NCI-H1436 (cell line): ENCODE results near the gene WDPCP.
"Not testable (repeated sequence)": the region's sequence is repeated elsewhere in the genome, so short reads cannot be mapped to it uniquely, and the experiment has no call there.

Experiments used
- DNase-seq: peaks from one replicate; lab custom pipeline; 2025; lab: John Stamatoyannopoulos, UW

WDPCP gene

DNA sequence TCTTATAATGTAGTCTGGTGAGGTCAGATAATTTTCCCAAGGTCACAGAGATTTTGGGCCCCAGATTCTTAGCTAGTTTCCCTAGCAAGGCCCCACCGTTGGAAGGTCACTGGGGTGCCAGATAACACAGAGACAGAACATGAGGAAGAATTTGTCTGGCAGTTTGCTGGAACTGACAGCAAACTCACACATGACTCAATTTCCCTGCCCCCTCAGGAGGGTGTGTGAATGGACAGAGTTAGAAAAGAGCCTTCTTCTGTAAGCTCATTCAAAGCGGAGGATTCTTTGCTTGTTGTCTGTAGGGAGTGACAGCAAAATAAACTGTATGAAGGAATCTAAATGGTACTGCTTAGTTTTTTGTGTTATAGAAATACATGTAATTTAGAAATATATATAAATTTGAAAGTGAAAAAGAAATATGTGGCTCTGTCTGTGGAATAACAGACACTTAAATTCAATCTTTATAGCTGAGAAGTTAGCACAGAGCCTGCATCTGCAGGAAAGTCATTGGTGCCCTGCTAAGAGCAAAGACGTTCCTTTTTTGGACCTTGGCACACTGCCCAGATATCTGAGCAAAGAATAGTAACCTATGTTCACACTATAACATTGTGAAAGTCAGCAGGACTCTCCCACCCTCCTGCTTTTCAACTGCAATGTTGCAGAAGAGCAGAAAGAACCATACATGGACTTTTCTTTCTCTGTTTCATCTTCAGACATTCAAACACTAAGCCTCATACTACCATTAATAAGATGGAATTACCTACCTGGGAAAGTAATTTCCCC, 2.5 kb upstream of the WDPCP start:
- no peak for DNase-seq

DNA sequence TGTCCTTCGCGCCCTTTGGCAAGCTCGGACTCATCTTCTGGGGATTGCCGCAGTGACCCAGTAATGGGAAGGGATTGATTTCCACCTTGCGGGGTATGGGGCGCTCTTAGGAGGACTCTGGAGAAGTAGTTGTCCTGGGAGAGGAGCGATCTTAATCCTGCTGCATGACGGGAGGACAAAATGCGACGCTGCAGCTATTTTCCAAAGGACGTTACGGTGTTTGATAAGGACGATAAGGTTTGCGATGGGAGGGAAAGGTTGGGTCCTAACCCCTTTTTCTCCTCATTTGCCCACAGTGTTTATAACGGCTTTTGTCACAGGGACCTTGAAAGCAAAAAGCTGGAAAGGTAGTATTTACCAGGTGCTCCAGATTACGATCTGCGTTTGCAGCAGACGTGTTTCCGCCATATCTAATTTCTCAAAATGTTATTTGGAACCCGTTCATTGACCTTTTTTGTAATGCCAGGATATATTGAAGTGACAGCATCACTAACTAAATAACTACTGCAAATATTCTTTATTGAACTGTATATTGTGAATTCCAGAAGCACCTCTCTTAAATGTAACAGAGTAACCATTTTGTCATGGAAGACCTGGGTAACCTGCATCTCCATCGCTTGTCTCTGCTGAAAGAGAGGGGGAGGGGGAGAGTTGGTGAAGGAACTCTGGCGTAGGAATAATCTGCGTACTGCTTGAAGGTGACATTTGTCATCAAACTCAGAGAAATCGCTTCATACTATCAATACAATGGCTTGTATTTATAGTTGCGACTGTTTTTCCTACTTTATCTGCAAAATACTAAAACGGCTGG, 1.1 kb upstream of the WDPCP start:
- DNase-seq = no peak

DNA sequence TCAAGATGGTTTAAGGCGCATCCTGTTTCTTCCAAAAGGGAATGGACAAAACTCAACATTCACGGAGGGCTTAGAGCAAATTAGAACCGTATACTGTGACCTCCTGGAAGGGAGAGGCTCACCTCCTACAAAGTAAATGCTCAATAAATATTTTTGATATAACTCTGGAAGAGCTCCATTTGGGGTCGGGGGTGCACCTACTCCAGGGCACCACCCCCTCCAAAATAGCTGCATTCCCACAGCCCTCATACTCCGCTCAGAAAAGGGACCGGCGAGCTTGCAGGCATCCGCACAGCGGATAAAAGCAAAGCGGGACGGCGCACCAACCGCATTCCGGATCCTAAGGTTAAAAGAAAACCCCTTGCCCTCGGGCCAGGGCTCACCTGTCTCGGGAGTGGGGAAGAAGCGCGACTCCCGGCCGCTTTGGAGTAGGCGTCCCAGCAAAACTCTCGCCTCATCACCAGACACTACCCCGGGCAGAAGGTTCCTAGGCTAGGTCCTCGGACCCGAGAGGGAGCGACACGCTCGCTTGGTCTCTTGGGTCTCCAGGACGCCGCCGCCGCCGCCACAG, 378 bp downstream of the WDPCP start:
- no peak for DNase-seq

DNA sequence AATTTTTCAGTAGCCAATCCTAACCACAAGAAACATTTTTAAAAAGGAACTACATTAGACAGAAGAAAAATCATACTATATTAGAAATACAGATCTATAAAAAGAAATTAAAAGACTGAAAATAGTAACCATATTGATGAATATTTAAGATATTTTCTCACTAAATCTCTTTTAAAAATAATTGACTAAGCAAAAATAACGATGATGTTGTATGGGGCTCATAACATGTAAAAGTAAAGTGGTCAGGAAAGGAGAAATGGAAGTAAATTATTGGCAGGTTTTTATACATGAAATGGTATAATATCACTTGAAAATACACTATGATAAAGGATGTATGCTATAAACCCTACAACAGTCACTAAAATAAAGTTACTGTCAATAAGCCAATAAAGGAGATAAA, 5.4 kb downstream of the WDPCP start:
- no peak for DNase-seq

DNA sequence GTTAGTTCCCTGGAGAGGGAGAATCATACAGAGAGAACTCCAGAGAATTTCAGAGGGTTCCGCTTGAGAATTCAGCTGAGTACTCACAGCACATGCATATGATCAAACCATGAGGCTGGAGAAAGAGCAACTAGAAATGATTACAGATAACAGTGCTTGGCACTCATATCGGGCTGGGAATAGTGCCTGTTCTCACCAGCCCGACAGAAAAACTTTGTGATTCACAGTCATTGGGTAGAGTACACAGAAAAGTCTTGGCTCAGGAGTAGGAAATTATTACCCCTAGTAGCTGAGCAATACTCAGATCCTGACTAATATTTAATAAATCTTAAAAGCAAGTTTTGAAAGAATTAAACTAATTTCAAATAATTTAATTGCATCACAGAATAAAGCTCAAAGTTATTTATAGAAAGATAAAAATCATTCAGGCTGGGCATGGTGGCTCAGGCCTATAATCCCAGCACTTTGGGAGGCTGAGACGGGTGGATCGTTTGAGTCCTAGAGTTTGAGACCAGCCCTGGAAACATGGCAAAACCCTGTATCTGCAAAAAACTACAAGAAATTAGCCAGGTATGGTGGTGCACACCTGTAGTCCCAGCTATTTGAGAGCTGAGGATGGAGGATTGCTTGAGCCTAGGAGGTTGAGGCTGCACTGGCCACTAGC, 6.8 kb downstream of the WDPCP start:
- no peak for DNase-seq

DNA sequence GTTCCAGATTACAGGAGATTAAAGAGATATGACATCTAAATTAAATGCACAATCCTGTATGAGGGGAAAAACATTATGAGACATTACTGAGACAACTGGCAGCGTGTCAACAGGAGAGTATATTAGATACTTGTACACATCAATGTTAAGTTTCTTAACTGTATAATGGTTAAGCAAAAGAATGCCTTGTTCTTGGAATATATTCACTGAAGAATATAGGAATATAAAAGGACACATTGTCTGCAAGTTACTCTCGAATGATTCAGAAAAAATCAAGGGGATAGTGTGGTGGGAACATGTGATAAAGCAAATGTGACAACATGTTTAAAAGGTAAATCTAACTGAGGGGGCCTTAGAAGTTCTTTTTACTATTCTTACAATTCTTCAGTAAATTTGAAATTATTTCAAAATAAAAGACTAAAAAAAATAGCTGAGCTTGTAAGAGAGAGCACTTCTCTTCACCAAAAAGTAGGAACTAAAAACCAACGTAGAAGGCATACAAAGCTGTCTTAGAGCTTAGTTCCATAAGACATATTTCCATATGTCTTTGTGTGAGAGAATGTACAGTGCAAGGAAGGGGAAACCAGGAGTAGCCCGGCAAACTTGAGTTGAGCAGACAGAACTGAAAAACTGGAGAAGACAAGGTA, 7.5 kb downstream of the WDPCP start:
- DNase-seq = no peak

DNA sequence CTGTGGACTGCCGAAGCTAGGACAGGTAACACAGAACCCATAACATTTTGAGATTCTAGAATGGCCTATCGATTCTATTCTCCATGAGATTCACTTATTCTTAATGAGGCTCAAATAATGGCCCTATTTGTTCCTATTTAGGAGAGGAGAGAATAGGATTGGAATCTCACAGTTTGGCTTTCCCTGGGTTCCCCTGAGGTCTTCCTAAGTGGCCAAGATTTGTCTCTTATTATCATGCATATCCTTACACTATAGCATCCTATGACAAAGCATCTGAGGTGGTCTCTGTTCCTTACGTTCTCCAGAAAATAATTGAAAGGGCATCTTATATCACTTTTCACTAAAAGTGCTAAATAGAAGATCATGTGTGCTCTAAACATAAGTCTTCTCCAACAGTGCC, 9.5 kb downstream of the WDPCP start:
- no peak for DNase-seq

DNA sequence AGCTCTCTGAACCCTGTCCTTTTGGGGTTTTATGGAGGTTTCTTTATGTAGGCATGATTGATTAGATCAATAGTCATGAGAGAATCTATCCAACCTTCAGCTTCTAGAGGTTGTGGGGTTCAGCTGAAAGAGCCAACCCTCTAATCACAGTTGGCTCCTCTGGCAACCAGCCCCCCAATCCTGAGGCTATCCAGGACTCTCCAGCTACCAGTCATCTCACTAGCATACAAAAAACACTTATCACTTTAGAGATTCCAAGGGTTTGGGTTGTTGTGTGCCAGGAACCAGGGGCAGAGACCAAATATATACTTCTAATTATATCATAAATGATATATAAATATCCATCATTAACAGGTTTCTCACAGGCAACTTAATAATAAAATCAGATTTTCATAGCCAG, 11.7 kb downstream of the WDPCP start:
- no peak for DNase-seq

DNA sequence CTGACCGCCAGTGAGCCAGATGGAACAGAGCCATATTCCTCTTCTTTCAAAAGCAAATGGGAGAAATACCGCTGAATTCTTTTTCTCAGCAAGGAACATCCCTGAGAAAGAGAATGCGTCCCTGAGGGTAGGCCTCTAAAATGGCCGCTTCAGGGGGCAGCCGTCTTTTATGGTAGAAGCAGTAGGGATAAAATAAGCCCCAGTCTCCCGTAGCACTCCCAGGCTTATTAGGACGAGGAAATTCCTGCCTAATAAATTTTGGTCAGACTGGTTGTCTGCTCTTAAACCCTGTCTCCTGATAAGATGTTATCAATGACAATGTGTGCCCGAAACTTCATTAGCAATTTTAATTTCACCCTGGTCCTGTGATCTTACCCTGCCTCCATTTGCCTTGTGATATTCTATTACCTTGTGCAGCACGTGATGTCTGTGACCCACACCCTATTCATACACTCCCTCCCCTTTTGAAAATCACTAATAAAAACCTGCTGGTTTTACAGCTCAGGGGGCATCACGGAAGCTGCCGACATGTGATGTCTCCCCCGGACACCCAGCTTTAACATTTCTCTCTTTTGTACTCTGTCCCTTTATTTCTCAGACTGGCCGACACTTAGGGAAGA, 14.4 kb downstream of the WDPCP start:
- not testable (repeated sequence) for DNase-seq

DNA sequence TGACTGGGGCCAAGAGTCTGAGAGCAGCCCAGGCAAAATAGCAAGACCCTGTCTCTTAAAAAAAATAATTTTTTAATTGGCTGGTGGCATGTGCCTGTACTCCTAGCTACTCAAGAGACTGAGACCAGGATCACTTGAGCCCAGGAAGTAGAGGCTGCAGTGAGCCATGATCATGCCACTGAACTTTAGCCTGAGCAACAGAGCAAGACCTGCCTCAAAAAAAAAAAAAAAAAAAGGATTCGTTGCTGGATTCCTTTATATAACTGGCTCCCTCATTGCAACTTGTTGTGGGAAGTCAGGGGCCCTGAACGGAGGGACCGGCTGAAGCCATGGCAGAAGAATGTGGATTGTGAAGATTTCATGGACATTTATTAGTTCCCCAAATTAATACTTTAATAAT, 15.3 kb downstream of the WDPCP start:
- not testable (repeated sequence) for DNase-seq

DNA sequence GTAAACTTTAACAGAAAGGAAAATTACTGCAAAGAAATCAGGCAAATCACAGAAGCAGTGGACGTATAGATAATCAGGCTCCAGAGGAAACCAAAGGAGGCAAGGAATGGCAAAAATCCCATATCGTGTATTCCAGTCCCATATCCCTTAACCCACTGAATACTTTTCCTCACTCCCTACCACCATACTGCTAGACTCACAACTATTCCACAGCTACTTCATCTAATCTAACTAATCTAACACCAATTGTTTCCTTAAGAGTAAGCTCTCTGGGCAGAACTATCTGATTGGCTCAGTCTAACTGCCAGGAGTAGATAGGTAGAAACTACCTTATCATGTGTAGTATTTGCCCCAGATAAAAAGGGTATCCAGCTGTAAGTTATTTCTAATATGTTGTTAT, 16.3 kb downstream of the WDPCP start:
- no peak for DNase-seq

DNA sequence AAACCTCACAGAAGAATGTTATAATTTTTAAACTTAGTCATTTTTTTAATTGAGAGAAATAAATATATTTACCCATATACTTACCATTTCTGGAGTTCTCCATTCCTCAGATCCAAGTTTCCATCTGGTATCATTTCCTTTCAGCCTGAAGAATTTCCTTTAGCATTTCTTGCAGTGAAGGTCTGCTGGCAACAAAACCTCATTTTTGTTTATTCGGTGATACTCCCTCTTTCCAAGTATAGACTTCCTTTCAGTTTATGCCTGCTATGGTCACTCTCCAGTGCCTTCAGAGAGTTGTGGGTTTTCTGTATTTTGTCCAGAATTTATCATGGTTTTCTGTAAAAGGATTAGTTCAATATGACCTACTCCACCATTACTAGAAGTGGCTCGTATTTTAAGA, 17.0 kb downstream of the WDPCP start:
- no peak for DNase-seq

DNA sequence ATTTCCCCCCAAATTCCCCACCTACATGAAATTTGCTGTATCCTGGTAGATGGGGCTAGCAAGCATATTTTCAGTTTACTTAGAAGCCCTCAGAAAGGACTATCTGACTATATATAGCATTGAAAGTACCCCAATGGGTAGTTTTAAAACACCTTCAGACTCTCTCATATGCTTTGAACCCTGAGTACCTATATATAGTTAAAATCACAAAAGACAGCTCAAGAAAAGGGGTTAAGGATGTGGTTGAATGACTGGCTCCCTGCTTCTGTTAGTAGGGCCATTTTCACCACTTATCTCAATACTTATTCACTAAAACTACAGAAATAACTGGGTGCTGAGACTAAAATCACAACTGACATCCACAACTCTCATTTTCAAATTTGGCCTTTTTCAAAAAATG, 18.5 kb downstream of the WDPCP start:
- DNase-seq = no peak

DNA sequence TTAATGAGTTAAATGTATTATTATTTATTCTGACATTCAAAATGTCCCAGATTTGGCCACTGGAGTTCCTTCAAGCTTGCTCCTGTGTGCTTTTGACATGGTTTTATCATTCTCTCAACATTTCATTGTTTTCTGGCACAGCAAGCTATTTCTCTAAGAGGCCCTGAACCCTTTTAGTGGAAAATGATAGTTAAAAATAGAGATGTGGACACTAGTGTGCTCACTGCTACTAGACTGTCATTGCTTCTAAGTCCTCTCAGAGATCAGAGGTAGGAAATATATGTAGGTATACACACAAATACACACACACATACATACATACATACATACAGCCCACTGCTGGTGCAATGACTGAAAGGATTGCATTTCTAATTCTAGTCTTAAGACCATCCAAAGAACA, 25.5 kb downstream of the WDPCP start:
- no peak for DNase-seq

DNA sequence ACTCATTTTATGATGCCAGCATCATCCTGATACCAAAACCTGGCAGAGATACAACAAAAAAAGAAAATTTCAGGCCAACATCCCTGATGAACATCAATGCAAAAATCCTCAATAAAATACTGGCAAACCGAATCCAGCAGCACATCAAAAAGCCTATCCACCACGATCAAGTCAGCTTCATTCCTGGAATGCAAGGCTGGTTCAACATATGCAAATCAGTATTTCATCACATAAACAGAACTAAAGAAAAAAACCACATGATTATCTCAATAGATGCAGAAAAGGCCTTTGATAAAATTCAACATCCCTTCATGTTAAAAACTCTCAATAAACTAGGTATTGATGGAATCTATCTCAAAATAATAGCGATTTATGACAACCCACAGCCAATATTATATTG, 29.4 kb downstream of the WDPCP start:
- DNase-seq = not testable (repeated sequence)

DNA sequence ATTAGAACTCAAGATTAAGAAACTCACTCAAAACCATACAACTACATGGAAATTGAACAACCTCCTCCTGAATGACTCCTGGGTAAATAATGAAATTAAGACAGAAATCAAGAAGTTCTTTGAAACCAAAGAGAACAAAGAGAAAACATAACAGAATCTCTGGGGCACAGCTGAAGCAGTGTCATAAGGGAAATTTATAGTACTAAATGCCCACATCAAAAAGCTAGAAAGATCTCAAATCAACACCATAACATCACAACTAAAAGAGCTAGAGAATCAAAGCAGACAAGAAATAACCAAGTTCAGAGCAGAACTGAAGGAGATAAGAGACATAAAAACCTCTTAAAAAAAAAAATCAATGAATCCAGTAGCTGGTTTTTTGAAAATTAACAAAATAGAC, 30.5 kb downstream of the WDPCP start:
- not testable (repeated sequence) for DNase-seq

DNA sequence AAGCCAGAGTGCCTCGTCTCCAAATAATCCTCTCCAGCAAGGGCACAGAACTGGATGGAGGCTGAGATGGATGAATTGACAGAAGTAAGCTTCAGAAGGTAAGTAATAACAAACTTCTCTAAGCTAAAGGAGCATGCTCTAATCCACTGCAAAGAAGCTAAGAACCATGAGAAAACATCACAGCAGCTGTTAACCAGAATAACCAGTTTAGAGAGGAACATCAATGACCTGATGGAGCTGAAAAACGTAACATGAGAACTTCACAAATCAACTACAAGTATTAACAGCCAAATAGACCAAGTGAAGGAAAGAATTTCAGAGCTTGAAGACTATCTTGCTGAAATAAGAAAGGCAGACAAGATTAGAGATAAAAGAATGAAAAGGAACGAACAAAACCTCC, 32.3 kb downstream of the WDPCP start:
- no peak for DNase-seq

DNA sequence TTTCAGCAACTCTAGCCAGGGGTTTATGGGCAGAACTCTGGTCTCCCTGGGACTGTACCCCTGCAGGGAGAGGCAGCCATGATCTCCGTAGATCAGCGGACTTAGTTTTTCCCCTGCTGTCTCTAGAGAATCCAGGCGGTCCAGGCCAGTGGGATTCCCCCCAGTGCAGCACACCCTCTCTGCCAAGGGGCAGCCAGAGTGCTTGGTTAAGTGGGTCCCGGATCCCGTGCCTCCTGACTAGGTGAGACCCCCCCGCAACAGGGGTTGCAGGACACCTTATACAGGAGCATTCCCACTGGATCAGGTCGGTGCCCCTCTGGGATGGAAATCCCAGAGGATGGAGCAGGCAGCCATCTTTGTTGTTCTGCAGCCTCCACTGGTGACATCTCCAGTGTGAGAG, 33.0 kb downstream of the WDPCP start:
- no peak for DNase-seq

DNA sequence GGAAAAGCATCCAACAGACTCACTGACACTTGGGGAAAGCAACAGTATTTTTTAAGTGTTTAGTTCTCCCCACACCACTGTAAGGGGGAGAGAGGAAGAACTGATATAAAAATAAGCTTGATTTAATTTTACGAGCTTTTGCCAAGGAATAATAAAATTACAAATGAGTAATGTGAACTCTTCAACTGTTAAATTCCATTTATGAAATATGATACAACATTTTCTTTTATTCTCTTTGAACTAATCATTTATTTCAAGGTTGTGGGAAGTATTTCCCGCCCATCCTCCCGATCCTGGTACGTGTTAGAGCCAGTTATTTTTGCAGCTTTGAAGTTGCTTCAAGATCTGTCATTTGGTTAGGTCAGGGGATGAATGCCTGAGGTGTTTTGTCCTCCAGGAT, 35.2 kb downstream of the WDPCP start:
- DNase-seq = no peak

DNA sequence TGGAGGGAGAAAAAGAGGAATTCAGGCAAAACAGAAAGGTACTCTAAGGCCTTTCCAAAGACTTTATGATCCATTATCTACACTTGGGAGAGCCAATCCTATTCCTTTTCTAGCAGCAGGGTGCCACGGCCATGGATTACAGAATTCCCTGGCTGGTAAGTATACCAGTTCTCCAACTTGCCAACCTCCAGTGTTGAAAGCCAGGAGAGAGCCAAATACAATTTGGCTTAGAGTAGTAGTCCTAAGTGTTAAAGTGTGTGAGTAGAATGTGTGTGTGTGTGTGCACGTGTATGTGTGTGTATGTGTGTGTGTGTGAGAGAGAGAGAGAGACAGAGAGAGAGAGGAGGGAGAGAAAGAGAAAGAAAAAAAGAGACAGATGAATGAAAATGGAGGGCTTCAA, 43.3 kb downstream of the WDPCP start:
- no peak for DNase-seq

DNA sequence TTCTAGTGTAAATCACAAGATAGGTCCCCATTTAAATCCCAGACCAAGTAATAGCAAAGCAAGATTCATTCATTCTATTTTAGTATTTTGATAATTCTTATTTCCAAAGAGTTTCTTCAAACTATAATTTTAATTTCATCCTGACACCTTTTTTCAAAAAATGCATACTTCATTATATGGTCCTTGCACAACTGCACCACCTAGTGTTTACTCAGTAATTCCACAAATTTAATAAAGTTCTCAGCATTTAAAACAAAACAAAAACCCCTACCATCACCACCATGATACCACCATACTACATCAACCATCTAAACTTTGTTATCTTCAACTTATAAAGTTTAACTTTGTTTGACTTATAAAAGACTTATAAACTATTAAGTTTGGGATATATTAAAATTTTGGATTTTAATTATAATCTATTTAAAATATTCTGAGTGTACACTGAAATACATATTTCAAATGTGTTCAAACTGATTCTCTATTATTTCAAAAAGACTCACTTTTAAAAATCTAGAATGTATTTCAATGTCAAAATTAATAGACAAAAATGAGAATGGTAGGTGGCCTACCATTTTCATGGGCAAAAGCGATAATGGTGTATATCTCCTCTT, 44.2 kb downstream of the WDPCP start:
- no peak for DNase-seq
